Skeletal muscle tissue (tissue), 4 donors: ENCODE results near the gene SEC22C. TPM values are rescaled to one million over a fixed set of nuclear protein-coding genes. Genes with fewer than 3 reads are reported as not detected.

Experiments
- H3K27ac ChIP-seq: one replicate; pipeline ENCODE4 v1.7.0; 2013; ENCODE audit warnings: mild to moderate bottlenecking, low read depth, low read length, inconsistent platforms
- H3K27me3 ChIP-seq, 3 donors: one replicate each; pipeline ENCODE4 v1.7.0; 2013; ENCODE audit warnings: low read length in 3 of 3; ENCODE audit not compliant: control insufficient read depth in 3 of 3, insufficient read depth in 3 of 3
- H3K36me3 ChIP-seq, 3 donors: one replicate each; pipeline ENCODE4 v1.7.0; 2013; ENCODE audit warnings: low read length in 3 of 3; ENCODE audit not compliant: control insufficient read depth in 3 of 3, insufficient read depth in 3 of 3
- H3K4me1 ChIP-seq, 3 donors: one replicate each; pipeline ENCODE4 v1.7.0; 2013; ENCODE audit warnings: low read length in 3 of 3, mild to moderate bottlenecking in 3 of 3; ENCODE audit not compliant: control insufficient read depth in 3 of 3, insufficient read depth in 3 of 3
- H3K4me3 ChIP-seq, 3 donors: one replicate each; pipeline ENCODE4 v1.7.0; 2013; ENCODE audit warnings: low read length in 3 of 3
- H3K9ac ChIP-seq, 3 donors: one replicate each; pipeline ENCODE4 v1.7.0; 2013; ENCODE audit warnings: low read length in 3 of 3, mild to moderate bottlenecking in 3 of 3, moderate library complexity in 2 of 3, low read depth in 1 of 3
- H3K9me3 ChIP-seq, 3 donors: one replicate each; pipeline ENCODE4 v1.7.0; 2013; ENCODE audit warnings: low read length in 3 of 3; ENCODE audit not compliant: control insufficient read depth in 3 of 3
- total RNA-seq: library from RNA; depleted of rRNA; stranded (reverse); fragments of >200 nt; gene quantifications from one replicate; pipeline ENCODE4 v1.2.3, GENCODE V29; 2014
- donor health status: Osteomylitis.

The SEC22C gene
- total RNA-seq, 1 donor from 2014 or later: 21.4 TPM

DNA sequence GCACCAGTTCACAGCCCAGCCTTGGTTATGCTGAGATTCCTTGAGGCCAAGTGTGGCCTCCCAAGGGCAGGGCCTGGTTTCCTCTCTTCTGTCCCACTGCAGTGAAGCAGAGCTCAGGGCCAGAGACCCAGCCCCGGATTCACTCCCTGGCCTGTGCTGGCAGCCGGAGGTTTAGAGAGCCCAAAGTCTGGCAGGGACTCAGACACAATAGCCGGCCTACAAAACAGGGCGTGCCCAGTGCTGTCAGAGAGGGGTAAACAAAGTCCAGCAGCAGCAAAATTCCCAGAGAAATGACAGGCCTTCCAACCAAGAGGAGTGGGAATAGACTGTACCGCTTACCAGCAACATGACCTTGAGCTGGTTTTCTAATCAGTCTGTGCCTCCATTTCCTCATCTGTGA is 65.3 kb downstream of the SEC22C start:
- H3K36me3 ChIP-seq: no peaks in the 10 kb centered on the region
- H3K27ac ChIP-seq: no peak overlapping the region
- H3K9ac ChIP-seq: no peak overlapping the region
- H3K27me3 ChIP-seq: no peaks in the 10 kb centered on the region
- H3K4me1 ChIP-seq: peaks cover 0 to 12% (median 6%) of the 10 kb centered on the region in 3 donors
- no peak overlapping the region for H3K4me3 ChIP-seq
- no peaks in the 10 kb centered on the region for H3K9me3 ChIP-seq

DNA sequence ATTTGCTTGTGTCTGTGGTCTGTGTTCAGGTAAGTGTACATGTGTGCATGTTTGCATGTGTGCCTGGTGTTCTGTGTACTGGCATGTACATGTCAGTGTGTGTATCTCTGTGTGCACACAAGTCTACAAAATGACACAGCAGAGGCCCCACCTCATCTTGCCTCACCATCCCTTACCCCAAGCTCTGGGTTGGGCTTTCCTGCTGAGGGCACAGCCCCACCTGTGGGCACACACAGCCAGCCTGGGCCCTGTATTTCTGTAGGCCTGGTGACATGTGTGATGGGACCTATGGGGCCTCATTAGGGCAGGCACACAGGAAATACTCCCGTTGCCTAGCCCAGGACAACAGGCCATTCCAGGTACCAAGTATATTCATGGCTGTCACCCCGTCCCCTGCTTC is 65.8 kb downstream of the SEC22C start:
- Histone ChIP-seq H3K4me1 (peaks cover under 1 to 12% (median 9%) of the 10 kb centered on the region in 3 donors), H3K27ac (no peak overlapping the region), H3K9me3 (no peaks in the 10 kb centered on the region)

DNA sequence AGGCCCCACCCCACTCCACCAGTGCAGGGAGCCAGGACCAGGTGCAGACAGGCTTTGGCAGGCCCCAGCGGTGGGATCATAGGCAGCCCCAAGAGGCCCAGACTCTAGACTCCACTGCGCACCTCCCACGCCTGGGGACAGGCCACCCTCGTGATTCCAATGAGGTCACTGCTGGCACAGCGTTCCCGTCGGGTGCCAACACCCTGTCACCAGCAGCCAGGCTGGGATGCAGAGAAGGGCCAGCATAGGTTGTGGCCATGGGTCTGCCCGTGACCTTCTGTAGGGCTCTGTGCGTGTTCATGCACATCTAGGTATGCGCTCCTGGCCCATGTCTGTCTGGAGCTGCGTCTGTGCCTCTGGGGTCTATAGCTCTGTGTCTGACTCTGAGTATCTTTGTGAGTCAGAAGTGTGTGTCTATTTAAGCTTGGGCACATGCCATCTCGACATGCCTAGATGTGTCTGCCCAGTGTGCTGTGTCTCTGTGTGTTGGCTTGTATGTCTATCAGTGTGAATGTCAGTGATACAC is 66.3 kb downstream of the SEC22C start:
- no peaks in the 10 kb centered on the region for H3K27me3 ChIP-seq
- H3K4me3 ChIP-seq: no peak overlapping the region
- H3K9me3 ChIP-seq: no peaks in the 10 kb centered on the region
- H3K27ac ChIP-seq: no peak overlapping the region
- H3K36me3 ChIP-seq: no peaks in the 10 kb centered on the region
- peaks cover 4 to 17% (median 15%) of the 10 kb centered on the region in 3 donors for H3K4me1 ChIP-seq
- H3K9ac ChIP-seq: no peak overlapping the region

More for the DNA sequence above, 65.8 kb downstream of the SEC22C start:
- no peaks in the 10 kb centered on the region for H3K36me3 ChIP-seq
- H3K27me3 ChIP-seq: no peaks in the 10 kb centered on the region
- H3K9ac ChIP-seq: no peak overlapping the region
- no peak overlapping the region for H3K4me3 ChIP-seq

DNA sequence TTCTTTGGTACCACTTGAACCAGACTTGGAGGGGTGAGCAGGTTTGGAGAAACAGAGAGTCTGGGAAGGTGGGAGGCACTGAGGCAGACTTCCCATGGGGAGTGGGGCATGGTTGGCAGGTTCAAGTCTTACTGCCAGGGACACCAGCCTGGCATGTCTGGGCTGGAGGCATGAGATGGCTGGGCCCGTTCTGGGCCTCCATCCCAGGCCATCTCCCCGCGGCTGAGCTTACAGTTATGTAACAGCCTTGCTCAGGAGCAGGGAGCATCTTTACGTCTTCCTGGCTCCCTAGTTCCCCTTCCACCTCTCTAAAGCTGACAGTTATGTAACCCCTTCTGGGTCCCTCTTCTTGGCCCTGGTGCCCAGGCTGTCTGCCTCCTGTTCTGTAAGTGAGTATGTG is 66.9 kb downstream of the SEC22C start:
- Histone ChIP-seq H3K27ac (no peak overlapping the region), H3K27me3 (peaks cover 0 to 2% (median 0%) of the 10 kb centered on the region in 3 donors), H3K9me3 (no peaks in the 10 kb centered on the region), H3K4me1 (peaks cover 4 to 22% (median 18%) of the 10 kb centered on the region in 3 donors), H3K36me3 (no peaks in the 10 kb centered on the region), H3K4me3 (no peak overlapping the region), H3K9ac (no peak overlapping the region)

DNA sequence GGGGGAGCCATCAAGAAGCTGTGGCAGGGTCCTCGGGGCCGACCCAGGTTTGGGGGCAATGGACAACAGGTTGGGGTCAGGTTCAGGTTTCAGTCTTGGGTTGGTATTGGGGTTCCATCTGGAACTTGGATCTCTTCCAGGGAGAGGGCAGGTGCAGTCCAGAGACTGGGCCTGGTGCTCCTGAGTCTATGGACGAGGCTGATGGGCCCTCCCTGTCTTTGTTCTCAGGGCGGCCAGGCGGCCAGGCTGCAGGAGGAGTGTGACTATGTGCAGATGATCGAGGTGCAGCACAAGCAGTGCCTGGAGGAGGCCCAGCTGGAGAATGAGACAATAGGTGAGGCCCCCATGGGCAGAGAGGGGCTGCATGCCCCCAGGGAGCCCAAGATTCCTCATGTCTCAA is 68.2 kb downstream of the SEC22C start:
- H3K27me3 ChIP-seq: peaks cover 0 to 3% (median 0%) of the 10 kb centered on the region in 3 donors
- H3K4me1 ChIP-seq: peaks cover 4 to 22% (median 18%) of the 10 kb centered on the region in 3 donors
- no peaks in the 10 kb centered on the region for H3K9me3 ChIP-seq
- no peak overlapping the region for H3K4me3 ChIP-seq
- H3K27ac ChIP-seq: no peak overlapping the region
- H3K9ac ChIP-seq: no peak overlapping the region
- no peaks in the 10 kb centered on the region for H3K36me3 ChIP-seq

DNA sequence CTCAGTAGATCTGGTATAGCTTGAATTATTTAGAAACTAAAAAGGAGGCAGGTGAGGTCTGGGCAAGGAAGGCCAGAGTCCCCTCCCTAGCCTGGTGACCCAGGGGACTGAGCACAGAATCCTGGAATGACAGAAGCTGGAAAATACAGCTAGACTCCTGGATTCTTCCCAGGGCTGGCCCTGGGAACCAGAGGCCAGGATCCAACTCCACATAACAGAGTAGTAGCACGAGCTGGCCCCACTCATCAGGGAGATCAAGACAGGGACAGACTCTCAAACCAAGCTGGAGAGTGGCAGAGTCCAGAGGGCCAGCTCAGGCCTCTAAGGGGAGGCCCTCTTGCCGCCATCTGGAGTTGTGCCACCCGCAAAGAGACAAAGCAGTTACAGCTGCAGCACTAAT is 68.6 kb downstream of the SEC22C start:
- no peak overlapping the region for H3K9ac ChIP-seq
- H3K27ac ChIP-seq: no peak overlapping the region
- H3K4me3 ChIP-seq: no peak overlapping the region
- H3K9me3 ChIP-seq: no peaks in the 10 kb centered on the region
- H3K4me1 ChIP-seq: peaks cover 4 to 22% (median 18%) of the 10 kb centered on the region in 3 donors
- peaks cover 0 to 4% (median 0%) of the 10 kb centered on the region in 3 donors for H3K27me3 ChIP-seq
- H3K36me3 ChIP-seq: no peaks in the 10 kb centered on the region

DNA sequence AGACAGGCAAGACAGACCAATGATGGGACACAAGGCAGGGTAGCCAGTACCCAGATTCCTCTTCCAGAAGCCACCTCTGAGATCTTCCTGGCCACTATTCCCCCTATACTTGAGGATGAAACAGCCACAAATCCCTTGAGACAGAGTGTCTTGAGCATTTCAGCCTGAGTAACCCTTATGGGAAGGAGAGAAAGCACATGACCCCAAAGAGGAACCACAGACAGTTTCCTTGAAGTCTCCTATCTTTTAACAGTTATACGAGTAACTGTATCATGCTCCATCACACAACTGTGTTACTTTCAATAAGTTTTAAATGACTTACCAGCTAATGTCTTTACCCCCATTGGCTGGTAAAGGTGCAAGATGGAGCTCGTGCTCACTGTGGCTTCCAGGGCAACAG is 70.0 kb downstream of the SEC22C start:
- no peak overlapping the region for H3K27ac ChIP-seq
- H3K4me1 ChIP-seq: peaks cover 4 to 22% (median 18%) of the 10 kb centered on the region in 3 donors
- no peaks in the 10 kb centered on the region for H3K9me3 ChIP-seq
- H3K4me3 ChIP-seq: no peak overlapping the region
- H3K36me3 ChIP-seq: no peaks in the 10 kb centered on the region
- peaks cover 0 to 7% (median 0%) of the 10 kb centered on the region in 3 donors for H3K27me3 ChIP-seq
- no peak overlapping the region for H3K9ac ChIP-seq

DNA sequence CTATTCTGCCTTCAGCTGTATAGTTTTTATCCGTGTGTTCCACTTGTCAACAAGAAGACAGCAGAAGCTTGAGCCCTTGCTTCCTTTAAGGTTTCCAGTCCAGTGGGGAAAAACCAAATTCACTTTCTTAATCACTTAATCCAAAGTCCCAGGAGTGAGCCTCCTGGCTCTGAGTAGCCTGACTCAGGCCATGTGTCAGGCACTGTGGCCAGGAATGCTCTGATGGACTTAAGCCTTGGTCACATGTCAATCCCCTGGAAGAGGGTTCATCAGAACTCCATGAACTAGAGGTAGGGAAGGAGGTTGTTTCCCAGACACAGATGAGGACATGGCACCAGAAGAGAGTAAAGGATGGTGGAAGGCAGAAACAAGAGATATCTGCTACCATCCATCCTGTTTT is 70.6 kb downstream of the SEC22C start:
- H3K36me3 ChIP-seq: no peaks in the 10 kb centered on the region
- H3K9ac ChIP-seq: no peak overlapping the region
- H3K4me3 ChIP-seq: no peak overlapping the region
- no peak overlapping the region for H3K27ac ChIP-seq
- H3K27me3 ChIP-seq: peaks cover 0 to 7% (median 0%) of the 10 kb centered on the region in 3 donors
- peaks cover 4 to 22% (median 18%) of the 10 kb centered on the region in 3 donors for H3K4me1 ChIP-seq
- no peaks in the 10 kb centered on the region for H3K9me3 ChIP-seq

DNA sequence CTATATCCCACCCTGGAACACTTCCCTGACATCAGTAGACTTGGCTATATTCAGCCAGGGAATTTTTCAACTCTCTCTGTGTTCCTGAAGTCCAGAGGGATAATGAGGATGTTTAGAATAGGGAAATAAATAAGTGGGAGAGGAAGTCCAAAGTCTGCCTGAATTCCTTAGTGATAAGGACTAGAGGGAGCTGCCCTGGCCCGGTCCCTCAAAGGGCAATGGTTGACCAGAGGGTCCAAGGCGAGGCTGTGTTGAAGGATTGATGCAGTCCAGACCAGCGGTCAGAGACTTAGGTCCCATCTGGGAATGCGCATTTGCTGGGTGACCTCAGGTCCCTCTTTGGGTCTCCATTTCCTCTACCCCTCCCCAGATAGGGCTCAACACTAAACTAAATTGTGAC is 71.4 kb downstream of the SEC22C start:
- Histone ChIP-seq H3K4me3 (no peak overlapping the region), H3K9me3 (no peaks in the 10 kb centered on the region), H3K9ac (no peak overlapping the region), H3K27ac (no peak overlapping the region), H3K27me3 (peaks cover 0 to 7% (median 0%) of the 10 kb centered on the region in 3 donors), H3K36me3 (no peaks in the 10 kb centered on the region), H3K4me1 (peaks cover 4 to 15% (median 14%) of the 10 kb centered on the region in 3 donors)

DNA sequence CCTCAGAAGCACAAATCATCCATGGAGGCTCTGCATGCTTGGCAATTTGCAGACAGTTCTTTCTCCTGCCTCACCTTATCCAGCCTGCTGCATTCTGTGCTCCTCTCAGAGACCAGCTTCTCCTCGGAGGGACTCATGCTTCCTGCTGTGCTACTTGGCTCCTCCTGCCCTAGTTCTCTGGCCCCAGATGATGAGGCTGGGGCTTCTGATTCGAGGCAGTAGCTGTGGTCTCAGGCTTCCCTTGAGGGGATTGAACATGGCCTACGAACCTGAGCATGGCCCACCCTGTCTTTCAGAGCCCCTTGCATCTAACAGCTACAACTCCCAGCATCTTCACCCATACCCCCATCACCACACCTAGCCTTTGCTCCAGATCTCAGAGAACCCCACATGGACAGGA is 72.7 kb downstream of the SEC22C start:
- H3K27me3 ChIP-seq: peaks cover 0 to 7% (median 2%) of the 10 kb centered on the region in 3 donors
- no peaks in the 10 kb centered on the region for H3K9me3 ChIP-seq
- H3K4me1 ChIP-seq: peaks cover 4 to 14% (median 10%) of the 10 kb centered on the region in 3 donors
- no peaks in the 10 kb centered on the region for H3K36me3 ChIP-seq
- H3K27ac ChIP-seq: no peak overlapping the region
- H3K9ac ChIP-seq: no peak overlapping the region
- H3K4me3 ChIP-seq: no peak overlapping the region
